HCT116 (cell line): ENCODE data around the gene IL20RA.

Experiments used
- ATF3 ChIP-seq: IDR thresholded peaks from 2 replicates; pipeline ENCODE4 v1.6.1; 2012
- CEBPB ChIP-seq: IDR thresholded peaks from 2 replicates; pipeline ENCODE4 v1.6.1; 2012; ENCODE audit warnings: low read depth
- CTCF ChIP-seq, 3 experiments: fragments of 200-600 bp in 1 of 3; sonication (generic) in 1 of 3; IDR thresholded peaks in 2 of 3; conservative IDR thresholded peaks in 1 of 3; 2 replicates each; pipeline ENCODE4 v1.5.1; 2012 to 2017; ENCODE audit warnings: low read depth in 2 of 3, low read length in 2 of 3, antibody characterized with exemption in 1 of 3, borderline replicate concordance in 1 of 3, control low read depth in 1 of 3, mild to moderate bottlenecking in 1 of 3, mixed read lengths in 1 of 3, mixed run types in 1 of 3, moderate library complexity in 1 of 3; ENCODE audit not compliant: insufficient read depth in 1 of 3
- EZH2 ChIP-seq: fragments of 200-600 bp; sonication (generic); IDR thresholded peaks from 2 replicates; pipeline ENCODE4 v1.6.1; 2017; ENCODE audit warnings: antibody characterized with exemption, mixed run types
- EZH2phosphoT487 ChIP-seq: fragments of 200-600 bp; IDR thresholded peaks from 2 replicates; pipeline ENCODE4 v1.6.1; 2018; ENCODE audit warnings: antibody characterized with exemption, borderline replicate concordance
- MAX ChIP-seq: IDR thresholded peaks from 2 replicates; pipeline ENCODE4 v1.6.1; 2012
- ZNF274 ChIP-seq: fragments of 200-500 bp; sonication (Bioruptor generic); IDR thresholded peaks from 2 replicates; pipeline ENCODE4 v1.6.1; 2014; ENCODE audit warnings: mild to moderate bottlenecking, low read depth, low read length, inconsistent platforms

GRCh38 chr6:136963259-136963658 is 81.5 kb downstream of the IL20RA start:
- TF ChIP-seq CTCF (IDR thresholded peaks at IDR 0.05 in 2 of 3, conservative IDR thresholded peaks at IDR 0.05 in 1 of 3; ENCODE audit: borderline replicate concordance in 1 of 3, insufficient read depth in 1 of 3, low read depth in 2 of 3, low read length in 2 of 3) (no peak), EZH2 (no peak), ZNF274 (no peak), EZH2phosphoT487 (no peak), CEBPB (no peak), MAX (no peak), ATF3 (no peak)
